HFFc6 (cell line): Measurements from ENCODE around the gene CTXND1. TPM values are rescaled to one million over a fixed set of nuclear protein-coding genes. Genes with fewer than 3 reads are reported as not detected.

ENCODE experiments used
- DNase-seq: peaks from one replicate; pipeline ENCODE4 v3.0.0-alpha.2; 2018
- H3K27ac Mint-ChIP-seq: 2 replicates; pipeline ENCODE4 v1.8.0; 2020; ENCODE audit warnings: mild to moderate bottlenecking, mixed read lengths
- H3K27me3 Mint-ChIP-seq: 2 replicates; pipeline ENCODE4 v1.8.0; 2021; ENCODE audit warnings: mild to moderate bottlenecking, moderate library complexity, mixed read lengths; ENCODE audit not compliant: insufficient read depth
- H3K36me3 Mint-ChIP-seq: 2 replicates; pipeline ENCODE4 v1.8.0; 2021; ENCODE audit warnings: low read depth, mixed read lengths
- H3K4me1 Mint-ChIP-seq: 2 replicates; pipeline ENCODE4 v1.8.0; 2020; ENCODE audit warnings: low read depth, mixed read lengths
- H3K4me3 Mint-ChIP-seq: 2 replicates; pipeline ENCODE4 v1.8.0; 2020; ENCODE audit warnings: mild to moderate bottlenecking, moderate library complexity, mixed read lengths
- H3K9me3 Mint-ChIP-seq: 2 replicates; pipeline ENCODE4 v1.8.0; 2020; ENCODE audit warnings: mild to moderate bottlenecking, mixed read lengths
- total RNA-seq, 6 experiments: library from RNA; stranded (reverse); fragmentation: NEBNext Ultra II Directional; extraction: Animal tissue kit (Norgen Biotek cat#: 25700); gene quantifications; 2 replicates in 1 of 6; 3 replicates in 5 of 6; pipeline ENCODE4 v1.2.3, GENCODE V29; 2021
- TF ChIP-seq, protein P1 (sequence below): fragments of 200-600 bp; sonication (generic); IDR thresholded peaks from 2 replicates; pipeline ENCODE4 v1.5.0; 2021; ENCODE audit warnings: antibody characterized with exemption, mild to moderate bottlenecking

Gene CTXND1
- total RNA-seq, 6 experiments from 2014 or later, result not detected

DNA sequence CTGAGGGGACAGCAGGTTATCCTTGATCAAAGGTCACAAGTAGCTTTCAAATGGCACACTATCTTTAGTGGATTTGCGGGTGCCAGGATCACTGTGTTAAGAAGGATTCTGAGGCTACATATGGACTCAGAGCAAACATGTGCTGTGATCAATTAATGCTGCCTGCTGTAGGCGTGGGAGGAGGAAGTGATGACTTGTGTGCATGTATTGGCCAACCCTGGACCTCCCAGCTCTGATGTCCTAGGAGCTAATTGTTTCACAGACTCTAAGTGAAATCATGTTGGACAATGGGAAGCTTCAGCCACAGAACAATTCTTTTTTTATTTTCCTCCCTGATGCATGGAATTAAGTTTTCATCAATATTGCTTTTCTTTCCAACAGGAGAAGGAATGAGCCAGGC lies 74.9 kb downstream of the CTXND1 start:
- Mint-ChIP-seq H3K4me3 (no peak overlapping the region), H3K27ac (no peak overlapping the region), H3K36me3 (peaks cover 50% of the 10 kb centered on the region), H3K27me3 (no peaks in the 10 kb centered on the region; the same call in 1 of the 2 replicates), H3K9me3 (peaks cover 25% of the 10 kb centered on the region), H3K4me1 (peaks cover 79% of the 10 kb centered on the region)
- TF ChIP-seq, protein P1, sequence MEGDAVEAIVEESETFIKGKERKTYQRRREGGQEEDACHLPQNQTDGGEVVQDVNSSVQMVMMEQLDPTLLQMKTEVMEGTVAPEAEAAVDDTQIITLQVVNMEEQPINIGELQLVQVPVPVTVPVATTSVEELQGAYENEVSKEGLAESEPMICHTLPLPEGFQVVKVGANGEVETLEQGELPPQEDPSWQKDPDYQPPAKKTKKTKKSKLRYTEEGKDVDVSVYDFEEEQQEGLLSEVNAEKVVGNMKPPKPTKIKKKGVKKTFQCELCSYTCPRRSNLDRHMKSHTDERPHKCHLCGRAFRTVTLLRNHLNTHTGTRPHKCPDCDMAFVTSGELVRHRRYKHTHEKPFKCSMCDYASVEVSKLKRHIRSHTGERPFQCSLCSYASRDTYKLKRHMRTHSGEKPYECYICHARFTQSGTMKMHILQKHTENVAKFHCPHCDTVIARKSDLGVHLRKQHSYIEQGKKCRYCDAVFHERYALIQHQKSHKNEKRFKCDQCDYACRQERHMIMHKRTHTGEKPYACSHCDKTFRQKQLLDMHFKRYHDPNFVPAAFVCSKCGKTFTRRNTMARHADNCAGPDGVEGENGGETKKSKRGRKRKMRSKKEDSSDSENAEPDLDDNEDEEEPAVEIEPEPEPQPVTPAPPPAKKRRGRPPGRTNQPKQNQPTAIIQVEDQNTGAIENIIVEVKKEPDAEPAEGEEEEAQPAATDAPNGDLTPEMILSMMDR, result no peak
- DNase-seq, result no peak

DNA sequence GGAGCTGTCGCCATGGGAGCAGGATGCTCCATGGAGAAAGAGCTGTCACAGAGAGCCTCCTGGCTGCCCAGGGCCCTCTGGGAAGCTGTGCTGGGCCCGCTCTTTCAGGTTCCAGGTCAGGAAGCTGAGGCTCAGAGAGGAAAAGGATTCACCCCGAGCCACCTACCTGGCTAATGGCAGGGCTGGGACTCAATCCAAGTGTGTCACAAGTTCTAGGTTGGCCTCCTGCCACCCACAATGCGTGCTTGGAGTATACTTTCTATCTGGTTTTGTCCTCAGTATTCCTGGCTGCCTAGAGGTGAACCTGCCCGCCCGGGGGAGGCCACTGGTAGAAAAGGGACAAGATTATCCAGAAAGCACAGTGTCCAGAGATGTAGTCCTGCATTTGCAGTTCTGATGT lies 75.6 kb downstream of the CTXND1 start:
- TF ChIP-seq, protein P1, result no peak

GRCh38 chr15:80175436-80175835 lies 76.6 kb downstream of the CTXND1 start:
- Mint-ChIP-seq H3K36me3 (peaks cover 44% of the 10 kb centered on the region), H3K27ac (peak overlapping the region; percentile 29; the same call in 1 of the 2 replicates), H3K27me3 (no peaks in the 10 kb centered on the region; the same call in 1 of the 2 replicates), H3K9me3 (peaks cover 25% of the 10 kb centered on the region), H3K4me3 (no peak overlapping the region), H3K4me1 (peaks cover 74% of the 10 kb centered on the region)
- no peak for DNase-seq
- TF ChIP-seq, protein P1, result no peak

More for the DNA sequence above, 75.6 kb downstream of the CTXND1 start:
- Mint-ChIP-seq H3K27me3 (no peaks in the 10 kb centered on the region; the same call in 1 of the 2 replicates), H3K27ac (no peak overlapping the region), H3K9me3 (peaks cover 25% of the 10 kb centered on the region), H3K36me3 (peaks cover 44% of the 10 kb centered on the region), H3K4me3 (no peak overlapping the region), H3K4me1 (peaks cover 74% of the 10 kb centered on the region)
- no peak for DNase-seq

- TF ChIP-seq, protein P1, result no peak
- Mint-ChIP-seq H3K27me3 (no peaks in the 10 kb centered on the region; the same call in 1 of the 2 replicates), H3K9me3 (peaks cover 24% of the 10 kb centered on the region), H3K36me3 (peaks cover 41% of the 10 kb centered on the region), H3K27ac (peak overlapping the region; percentile 88), H3K4me3 (0 out of 2 replicates have a peak overlapping the region, but pooled peaks have one; percentile 21), H3K4me1 (peaks cover 63% of the 10 kb centered on the region)
- DNase-seq, result peak; percentile 82
These were observed 77.8 kb downstream of the CTXND1 start for GRCh38 chr15:80174017-80174746.

GRCh38 chr15:80173022-80173759 lies 78.8 kb downstream of the CTXND1 start:
- peak; percentile 15 for DNase-seq
- Mint-ChIP-seq H3K27me3 (no peaks in the 10 kb centered on the region; the same call in 1 of the 2 replicates), H3K4me3 (no peak overlapping the region), H3K4me1 (peaks cover 53% of the 10 kb centered on the region), H3K27ac (peak overlapping the region; percentile 88), H3K36me3 (peaks cover 36% of the 10 kb centered on the region), H3K9me3 (peaks cover 17% of the 10 kb centered on the region)
- TF ChIP-seq, protein P1, result peak; percentile 84
